Panc1 (cell line): Measurements from ENCODE around the gene SEMA3G.

ENCODE experiments used
- POLR2AphosphoS5 ChIP-seq: IDR thresholded peaks from 2 replicates; pipeline ENCODE4 v1.6.1; 2012; ENCODE audit warnings: mild to moderate bottlenecking, low read depth, low read length, moderate library complexity
- SIN3A ChIP-seq: IDR thresholded peaks from 2 replicates; pipeline ENCODE4 v1.6.1; 2012; ENCODE audit warnings: low read depth, mild to moderate bottlenecking, low read length, moderate library complexity, borderline replicate concordance; ENCODE audit not compliant: insufficient read depth
- TCF7L2 ChIP-seq: IDR thresholded peaks from 2 replicates; pipeline ENCODE4 v1.6.1; 2011; ENCODE audit warnings: mild to moderate bottlenecking, low read depth, low read length, inconsistent platforms
- TF ChIP-seq, protein P1 (sequence below): fragments of 450-650 bp; IDR thresholded peaks from 2 replicates; pipeline ENCODE4 v1.5.1; 2017; ENCODE audit warnings: mild to moderate bottlenecking
- TF ChIP-seq, protein P2 (sequence below), 2 experiments: IDR thresholded peaks; 2 replicates each; pipeline ENCODE4 v1.6.1; 2011 to 2012; ENCODE audit warnings: low read depth in 2 of 2, control low read depth in 1 of 2, low read length in 1 of 2, mild to moderate bottlenecking in 1 of 2, moderate library complexity in 1 of 2; ENCODE audit not compliant: insufficient read depth in 1 of 2

DNA sequence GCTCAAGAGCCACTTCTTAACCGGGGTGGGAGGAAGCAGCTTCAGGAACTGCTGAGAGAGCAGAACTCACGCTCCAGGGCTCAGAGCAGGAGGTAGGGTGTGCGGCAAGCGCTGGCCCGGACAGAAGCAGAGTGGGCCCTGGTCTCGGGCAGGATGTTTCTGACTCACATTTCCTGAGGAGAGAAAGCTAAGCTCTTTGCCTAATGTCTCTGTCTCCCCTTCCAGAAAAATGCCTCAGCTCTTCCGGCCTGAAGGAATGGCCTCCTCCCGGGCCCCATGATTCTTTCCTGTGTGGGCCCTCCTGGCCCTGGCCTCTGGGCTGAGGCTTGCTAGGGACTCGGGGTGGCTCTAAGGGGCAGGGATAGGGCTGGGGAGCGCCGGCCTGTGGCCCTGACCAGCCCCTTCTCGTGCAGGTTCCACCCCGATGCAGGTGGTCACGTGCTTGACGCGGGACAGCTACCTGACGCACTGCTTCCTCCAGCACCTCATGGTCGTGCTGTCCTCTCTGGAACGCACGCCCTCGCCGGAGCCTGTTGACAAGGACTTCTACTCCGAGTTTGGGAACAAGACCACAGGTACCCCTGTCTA, 46.1 kb upstream of the SEMA3G start:
- TF ChIP-seq, protein P1, sequence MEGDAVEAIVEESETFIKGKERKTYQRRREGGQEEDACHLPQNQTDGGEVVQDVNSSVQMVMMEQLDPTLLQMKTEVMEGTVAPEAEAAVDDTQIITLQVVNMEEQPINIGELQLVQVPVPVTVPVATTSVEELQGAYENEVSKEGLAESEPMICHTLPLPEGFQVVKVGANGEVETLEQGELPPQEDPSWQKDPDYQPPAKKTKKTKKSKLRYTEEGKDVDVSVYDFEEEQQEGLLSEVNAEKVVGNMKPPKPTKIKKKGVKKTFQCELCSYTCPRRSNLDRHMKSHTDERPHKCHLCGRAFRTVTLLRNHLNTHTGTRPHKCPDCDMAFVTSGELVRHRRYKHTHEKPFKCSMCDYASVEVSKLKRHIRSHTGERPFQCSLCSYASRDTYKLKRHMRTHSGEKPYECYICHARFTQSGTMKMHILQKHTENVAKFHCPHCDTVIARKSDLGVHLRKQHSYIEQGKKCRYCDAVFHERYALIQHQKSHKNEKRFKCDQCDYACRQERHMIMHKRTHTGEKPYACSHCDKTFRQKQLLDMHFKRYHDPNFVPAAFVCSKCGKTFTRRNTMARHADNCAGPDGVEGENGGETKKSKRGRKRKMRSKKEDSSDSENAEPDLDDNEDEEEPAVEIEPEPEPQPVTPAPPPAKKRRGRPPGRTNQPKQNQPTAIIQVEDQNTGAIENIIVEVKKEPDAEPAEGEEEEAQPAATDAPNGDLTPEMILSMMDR: no peak
- TF ChIP-seq POLR2AphosphoS5 (no peak), SIN3A (no peak), TCF7L2 (no peak)
- TF ChIP-seq, protein P2, sequence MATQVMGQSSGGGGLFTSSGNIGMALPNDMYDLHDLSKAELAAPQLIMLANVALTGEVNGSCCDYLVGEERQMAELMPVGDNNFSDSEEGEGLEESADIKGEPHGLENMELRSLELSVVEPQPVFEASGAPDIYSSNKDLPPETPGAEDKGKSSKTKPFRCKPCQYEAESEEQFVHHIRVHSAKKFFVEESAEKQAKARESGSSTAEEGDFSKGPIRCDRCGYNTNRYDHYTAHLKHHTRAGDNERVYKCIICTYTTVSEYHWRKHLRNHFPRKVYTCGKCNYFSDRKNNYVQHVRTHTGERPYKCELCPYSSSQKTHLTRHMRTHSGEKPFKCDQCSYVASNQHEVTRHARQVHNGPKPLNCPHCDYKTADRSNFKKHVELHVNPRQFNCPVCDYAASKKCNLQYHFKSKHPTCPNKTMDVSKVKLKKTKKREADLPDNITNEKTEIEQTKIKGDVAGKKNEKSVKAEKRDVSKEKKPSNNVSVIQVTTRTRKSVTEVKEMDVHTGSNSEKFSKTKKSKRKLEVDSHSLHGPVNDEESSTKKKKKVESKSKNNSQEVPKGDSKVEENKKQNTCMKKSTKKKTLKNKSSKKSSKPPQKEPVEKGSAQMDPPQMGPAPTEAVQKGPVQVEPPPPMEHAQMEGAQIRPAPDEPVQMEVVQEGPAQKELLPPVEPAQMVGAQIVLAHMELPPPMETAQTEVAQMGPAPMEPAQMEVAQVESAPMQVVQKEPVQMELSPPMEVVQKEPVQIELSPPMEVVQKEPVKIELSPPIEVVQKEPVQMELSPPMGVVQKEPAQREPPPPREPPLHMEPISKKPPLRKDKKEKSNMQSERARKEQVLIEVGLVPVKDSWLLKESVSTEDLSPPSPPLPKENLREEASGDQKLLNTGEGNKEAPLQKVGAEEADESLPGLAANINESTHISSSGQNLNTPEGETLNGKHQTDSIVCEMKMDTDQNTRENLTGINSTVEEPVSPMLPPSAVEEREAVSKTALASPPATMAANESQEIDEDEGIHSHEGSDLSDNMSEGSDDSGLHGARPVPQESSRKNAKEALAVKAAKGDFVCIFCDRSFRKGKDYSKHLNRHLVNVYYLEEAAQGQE (IDR thresholded peaks at IDR 0.05; ENCODE audit: insufficient read depth in 1 of 2, low read depth in 2 of 2, low read length in 1 of 2): no peak
